OCI-LY3 (cell line): ENCODE results near the gene TNFRSF14.

Source experiments
- H2AFZ ChIP-seq: fragments of 200-600, 300-600 bp; shearing (Covaris generic); 2 replicates; pipeline ENCODE4 v1.6.0; 2014; ENCODE audit warnings: antibody characterized with exemption, low read depth, low read length
- H3K27ac ChIP-seq: fragments of 200-600, 300-600 bp; sonication (generic); 2 replicates; pipeline ENCODE4 v1.5.1; 2014; ENCODE audit warnings: mild to moderate bottlenecking, low read length, moderate library complexity, mixed read lengths
- H3K27me3 ChIP-seq: fragments of 200-600, 300-600 bp; sonication (generic); 2 replicates; pipeline ENCODE4 v1.6.1; 2014; ENCODE audit warnings: low read depth, low read length, mixed read lengths
- H3K36me3 ChIP-seq: fragments of 200-600, 300-600 bp; sonication (generic); replicated peaks from 2 replicates; pipeline ENCODE3; 2014; ENCODE audit warnings: low read depth, low read length, mixed read lengths
- H3K4me1 ChIP-seq: fragments of 300-600, 200-600 bp; sonication (generic); 2 replicates; pipeline ENCODE4 v1.6.1; 2014; ENCODE audit warnings: low read length, mixed read lengths
- H3K4me2 ChIP-seq: fragments of 200-600, 300-600 bp; sonication (generic); 2 replicates; pipeline ENCODE4 v1.6.1; 2014; ENCODE audit warnings: low read length, mixed read lengths
- H3K4me3 ChIP-seq: fragments of 300-600, 200-600 bp; sonication (generic); 2 replicates; pipeline ENCODE4 v1.5.1; 2014; ENCODE audit warnings: antibody characterized with exemption, mild to moderate bottlenecking, low read length, moderate library complexity
- H3K79me2 ChIP-seq: fragments of 300-600, 200-600 bp; shearing (Covaris generic); 2 replicates; pipeline ENCODE4 v1.6.1; 2014; ENCODE audit warnings: mild to moderate bottlenecking, low read length, mixed read lengths
- H3K9ac ChIP-seq: fragments of 300-600, 200-600 bp; shearing (Covaris generic); 2 replicates; pipeline ENCODE4 v1.6.0; 2014; ENCODE audit warnings: mild to moderate bottlenecking, low read length, moderate library complexity
- H3K9me3 ChIP-seq: fragments of 200-600, 300-600 bp; shearing (Covaris generic); 2 replicates; pipeline ENCODE4 v1.6.1; 2014; ENCODE audit warnings: low read length, mixed read lengths; ENCODE audit not compliant: insufficient read depth
- H4K20me1 ChIP-seq: fragments of 200-600, 300-600 bp; sonication (generic); 2 replicates; pipeline ENCODE4 v1.6.1; 2016; ENCODE audit warnings: low read length, mixed read lengths; ENCODE audit not compliant: insufficient read depth
- EZH2phosphoT487 ChIP-seq: fragments of 200-600 bp; shearing (Covaris generic); IDR thresholded peaks from 2 replicates; pipeline ENCODE4 v1.6.1; 2018; ENCODE audit warnings: antibody characterized with exemption, mixed run types, low read depth
- TF ChIP-seq, protein P1 (sequence below): fragments of 200-600, 300-600 bp; sonication (generic); IDR thresholded peaks from 2 replicates; pipeline ENCODE4 v1.5.1; 2014; ENCODE audit warnings: antibody characterized with exemption, low read length, low read depth

The TNFRSF14 gene

DNA sequence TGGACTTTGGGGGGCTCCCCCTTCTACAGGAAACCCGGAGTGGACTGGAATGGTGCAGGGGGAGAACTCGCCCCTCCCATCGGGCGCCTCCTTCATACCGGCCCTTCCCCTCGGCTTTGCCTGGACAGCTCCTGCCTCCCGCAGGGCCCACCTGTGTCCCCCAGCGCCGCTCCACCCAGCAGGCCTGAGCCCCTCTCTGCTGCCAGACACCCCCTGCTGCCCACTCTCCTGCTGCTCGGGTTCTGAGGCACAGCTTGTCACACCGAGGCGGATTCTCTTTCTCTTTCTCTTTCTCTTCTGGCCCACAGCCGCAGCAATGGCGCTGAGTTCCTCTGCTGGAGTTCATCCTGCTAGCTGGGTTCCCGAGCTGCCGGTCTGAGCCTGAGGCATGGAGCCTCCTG lies at the start of gene TNFRSF14:
TNFRSF14 (plus strand) TSS at position 95 of the 401 bp plus-strand sequence; CDS start at position 389, 294 bp downstream.
- no peaks in the 10 kb centered on the region for H4K20me1 ChIP-seq
- H3K9ac ChIP-seq: peak within 1 kb of the TSS; percentile 99
- H2AFZ ChIP-seq: no peak within 1 kb of the TSS; the same call in 1 of the 2 replicates
- peak within 1 kb of the TSS; percentile 97 for H3K4me3 ChIP-seq
- H3K27ac ChIP-seq: peak within 1 kb of the TSS; percentile 77
- TF ChIP-seq, protein P1, sequence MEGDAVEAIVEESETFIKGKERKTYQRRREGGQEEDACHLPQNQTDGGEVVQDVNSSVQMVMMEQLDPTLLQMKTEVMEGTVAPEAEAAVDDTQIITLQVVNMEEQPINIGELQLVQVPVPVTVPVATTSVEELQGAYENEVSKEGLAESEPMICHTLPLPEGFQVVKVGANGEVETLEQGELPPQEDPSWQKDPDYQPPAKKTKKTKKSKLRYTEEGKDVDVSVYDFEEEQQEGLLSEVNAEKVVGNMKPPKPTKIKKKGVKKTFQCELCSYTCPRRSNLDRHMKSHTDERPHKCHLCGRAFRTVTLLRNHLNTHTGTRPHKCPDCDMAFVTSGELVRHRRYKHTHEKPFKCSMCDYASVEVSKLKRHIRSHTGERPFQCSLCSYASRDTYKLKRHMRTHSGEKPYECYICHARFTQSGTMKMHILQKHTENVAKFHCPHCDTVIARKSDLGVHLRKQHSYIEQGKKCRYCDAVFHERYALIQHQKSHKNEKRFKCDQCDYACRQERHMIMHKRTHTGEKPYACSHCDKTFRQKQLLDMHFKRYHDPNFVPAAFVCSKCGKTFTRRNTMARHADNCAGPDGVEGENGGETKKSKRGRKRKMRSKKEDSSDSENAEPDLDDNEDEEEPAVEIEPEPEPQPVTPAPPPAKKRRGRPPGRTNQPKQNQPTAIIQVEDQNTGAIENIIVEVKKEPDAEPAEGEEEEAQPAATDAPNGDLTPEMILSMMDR: no peak
- no peak for TF ChIP-seq EZH2phosphoT487
- H3K79me2 ChIP-seq: no peaks in the 10 kb centered on the region; the same call in 1 of the 2 replicates
- H3K4me2 ChIP-seq: peak within 1 kb of the TSS; percentile 99
- H3K9me3 ChIP-seq: no peaks in the 10 kb centered on the region
- H3K4me1 ChIP-seq: peaks cover 34% of the 10 kb centered on the region
- H3K36me3 ChIP-seq: peaks cover 14% of the 10 kb centered on the region
- H3K27me3 ChIP-seq: no peaks in the 10 kb centered on the region

- H3K9ac ChIP-seq: no peak overlapping the region
- no peak overlapping the region for H2AFZ ChIP-seq
- TF ChIP-seq EZH2phosphoT487: no peak
- TF ChIP-seq, protein P1: no peak
- H3K27me3 ChIP-seq: no peaks in the 10 kb centered on the region
- H3K27ac ChIP-seq: no peak overlapping the region
- H3K4me1 ChIP-seq: no peaks in the 10 kb centered on the region
- H3K4me2 ChIP-seq: no peak overlapping the region
- peaks cover 9% of the 10 kb centered on the region for H3K36me3 ChIP-seq
- H4K20me1 ChIP-seq: no peaks in the 10 kb centered on the region
- no peaks in the 10 kb centered on the region for H3K79me2 ChIP-seq
- H3K4me3 ChIP-seq: no peak overlapping the region
- H3K9me3 ChIP-seq: no peaks in the 10 kb centered on the region
Observed at GRCh38 chr1:2506901-2507565, 49.1 kb upstream of the TNFRSF14 start.

DNA sequence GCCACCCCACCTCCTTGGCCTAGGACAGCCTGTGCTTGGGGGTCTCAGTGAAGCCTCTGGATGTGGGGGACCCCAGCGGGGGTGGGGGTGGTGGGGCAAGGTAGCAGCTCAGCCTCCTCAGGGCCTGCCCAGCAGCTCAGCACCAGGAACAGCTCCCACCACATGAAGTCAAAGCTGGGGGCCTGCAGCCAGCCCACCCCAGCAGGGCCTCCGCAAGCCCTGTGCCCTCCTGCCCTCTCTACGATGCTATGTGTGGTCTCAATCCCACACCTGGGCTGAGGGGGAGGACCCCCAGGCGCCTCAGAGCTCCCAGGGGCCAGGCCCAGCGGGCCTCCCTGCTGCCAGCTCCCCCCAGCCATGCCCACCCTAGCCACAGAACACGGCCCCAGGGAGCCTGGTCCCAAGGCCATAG lies 48.4 kb upstream of the TNFRSF14 start:
- no peaks in the 10 kb centered on the region for H3K4me1 ChIP-seq
- H3K36me3 ChIP-seq: peaks cover 16% of the 10 kb centered on the region
- no peak overlapping the region for H3K27ac ChIP-seq
- no peak overlapping the region for H3K9ac ChIP-seq
- H3K9me3 ChIP-seq: no peaks in the 10 kb centered on the region
- no peaks in the 10 kb centered on the region for H3K27me3 ChIP-seq
- H4K20me1 ChIP-seq: no peaks in the 10 kb centered on the region
- no peaks in the 10 kb centered on the region for H3K79me2 ChIP-seq
- H3K4me3 ChIP-seq: no peak overlapping the region
- no peak for TF ChIP-seq EZH2phosphoT487
- TF ChIP-seq, protein P1: no peak
- H3K4me2 ChIP-seq: no peak overlapping the region
- no peak overlapping the region for H2AFZ ChIP-seq

GRCh38 chr1:2508180-2508579 lies 48.0 kb upstream of the TNFRSF14 start:
- H2AFZ ChIP-seq: no peak overlapping the region
- no peak overlapping the region for H3K9ac ChIP-seq
- no peaks in the 10 kb centered on the region for H3K27me3 ChIP-seq
- no peak overlapping the region for H3K4me2 ChIP-seq
- H3K9me3 ChIP-seq: no peaks in the 10 kb centered on the region
- H4K20me1 ChIP-seq: no peaks in the 10 kb centered on the region
- H3K27ac ChIP-seq: no peak overlapping the region
- peaks cover 16% of the 10 kb centered on the region for H3K36me3 ChIP-seq
- no peaks in the 10 kb centered on the region for H3K79me2 ChIP-seq
- no peaks in the 10 kb centered on the region for H3K4me1 ChIP-seq
- no peak overlapping the region for H3K4me3 ChIP-seq
- no peak for TF ChIP-seq EZH2phosphoT487
- TF ChIP-seq, protein P1: no peak
